Endothelial cell of umbilical vein (primary cell): ENCODE data around the gene SLC25A26. TPM values are rescaled to one million over a fixed set of nuclear protein-coding genes. Genes with fewer than 3 reads are reported as not detected.
A peak's percentile ranks its signal among the peaks of the same experiment; 100 is the strongest.

ENCODE experiments used
- BruUV-seq: library from RNA; stranded (reverse); fragments of 400-500 nt; replicated peaks from 2 replicates; lab custom pipeline; 2021; lab: Mats Ljungman, UMichigan
- CTCF ChIA-PET: fragments of 300-600, 350-600 bp; sonication (Branson Sonifier 250); formaldehyde crosslinking; loops from one replicate; lab custom pipeline; 2021; ENCODE audit warnings: antibody characterized with exemption, inconsistent platforms; lab: Charles Lee
- POLR2A ChIA-PET: fragments of 300-600, 350-600 bp; sonication (Branson Sonifier 250); formaldehyde crosslinking; loops from one replicate; lab custom pipeline; 2021; ENCODE audit warnings: antibody characterized with exemption, inconsistent platforms; lab: Charles Lee
- DNase-seq: peaks from one replicate; pipeline ENCODE4 v3.0.0-alpha.2; 2011; ENCODE audit warnings: low read depth, low spot score
- FAIRE-seq: peaks from 2 replicates; lab custom pipeline; 2011; peaks lifted over from hg19 to GRCh38; lab: Jason Lieb, UNC
- H2AFZ ChIP-seq: 2 replicates; pipeline ENCODE4 v1.6.0; 2012; ENCODE audit warnings: low read depth, low read length, control low read depth, inconsistent platforms
- H3K27ac ChIP-seq: 2 replicates; pipeline ENCODE4 v1.5.1; 2011; ENCODE audit warnings: low read depth, mild to moderate bottlenecking, control low read depth, low read length, moderate library complexity; ENCODE audit not compliant: insufficient read depth
- H3K27me3 ChIP-seq, 2 experiments: 2 replicates each; pipeline versions ENCODE4 v1.6.0 to v1.6.1; 2011; ENCODE audit warnings: low read length in 2 of 2, mixed read lengths in 1 of 2; ENCODE audit not compliant: control insufficient read depth in 2 of 2, insufficient read depth in 2 of 2
- H3K36me3 ChIP-seq, 2 experiments: 2 replicates in 1 of 2; 3 replicates in 1 of 2; pipeline ENCODE4 v1.5.1; 2011; ENCODE audit warnings: low read length in 2 of 2, mild to moderate bottlenecking in 1 of 2, moderate library complexity in 1 of 2; ENCODE audit not compliant: control insufficient read depth in 2 of 2, insufficient read depth in 2 of 2; ENCODE audit errors: extremely low read depth in 1 of 2
- H3K4me1 ChIP-seq: 3 replicates; pipeline ENCODE4 v1.5.1; 2011; ENCODE audit warnings: mild to moderate bottlenecking, low read length; ENCODE audit not compliant: control insufficient read depth, insufficient read depth; ENCODE audit errors: extremely low read depth
- H3K4me2 ChIP-seq: 2 replicates; pipeline ENCODE4 v1.6.1; 2011; ENCODE audit warnings: low read length, control low read depth, mixed read lengths; ENCODE audit not compliant: insufficient read depth
- H3K4me3 ChIP-seq, 3 experiments: fragments of 200-600 bp in 1 of 3; sonication (generic), shearing (Covaris generic) in 1 of 3; replicated peaks in 1 of 3; 2 replicates each; pipeline ENCODE4 v1.5.1; 2011 to 2016; ENCODE audit warnings: control low read depth in 3 of 3, low read length in 3 of 3, mild to moderate bottlenecking in 2 of 3, inconsistent platforms in 1 of 3, low read depth in 1 of 3, moderate library complexity in 1 of 3; ENCODE audit not compliant: insufficient read depth in 1 of 3
- H3K79me2 ChIP-seq: 2 replicates; pipeline ENCODE4 v1.6.0; 2012; ENCODE audit warnings: low read length, inconsistent platforms; ENCODE audit not compliant: control insufficient read depth, insufficient read depth
- H3K9ac ChIP-seq: replicated peaks from 2 replicates; pipeline ENCODE3; 2011; ENCODE audit warnings: low read length, control low read depth; ENCODE audit not compliant: insufficient read depth; ENCODE audit errors: extremely low read depth
- H3K9me1 ChIP-seq: replicated peaks from 3 replicates; pipeline ENCODE4 v1.6.0; 2011; ENCODE audit warnings: mild to moderate bottlenecking, low read length; ENCODE audit not compliant: control insufficient read depth, insufficient read depth; ENCODE audit errors: extremely low read depth
- H3K9me3 ChIP-seq: replicated peaks from 2 replicates; pipeline ENCODE4 v1.5.1; 2012; ENCODE audit warnings: low read length, inconsistent platforms; ENCODE audit not compliant: control insufficient read depth, insufficient read depth
- H4K20me1 ChIP-seq: replicated peaks from 2 replicates; pipeline ENCODE3; 2011; ENCODE audit warnings: mild to moderate bottlenecking, low read length; ENCODE audit not compliant: control insufficient read depth, insufficient read depth; ENCODE audit errors: extremely low read depth
- EZH2 ChIP-seq: IDR thresholded peaks from 2 replicates; pipeline ENCODE4 v1.6.1; 2012; ENCODE audit warnings: borderline replicate concordance, low read depth, mild to moderate bottlenecking, moderate library complexity, low read length, inconsistent platforms; ENCODE audit not compliant: severe bottlenecking
- FOS ChIP-seq: IDR thresholded peaks from 2 replicates; pipeline ENCODE4 v1.6.1; 2011; ENCODE audit warnings: mild to moderate bottlenecking, low read length, moderate library complexity, borderline replicate concordance; ENCODE audit not compliant: insufficient read depth
- GATA2 ChIP-seq: IDR thresholded peaks from 2 replicates; pipeline ENCODE4 v1.7.0; 2011; ENCODE audit warnings: low read depth, mild to moderate bottlenecking, moderate library complexity, mixed read lengths, low read length; ENCODE audit not compliant: insufficient read length, insufficient read depth
- JUN ChIP-seq: IDR thresholded peaks from 2 replicates; pipeline ENCODE4 v1.6.1; 2011; ENCODE audit warnings: borderline replicate concordance, low read depth; ENCODE audit not compliant: insufficient read length, insufficient read depth
- MYC ChIP-seq: IDR thresholded peaks from one replicate; pipeline ENCODE4 v1.6.1; 2011; ENCODE audit warnings: mild to moderate bottlenecking, low read depth, low read length
- POLR2A ChIP-seq: IDR thresholded peaks from 2 replicates; pipeline ENCODE4 v1.6.1; 2012; ENCODE audit warnings: low read depth, mild to moderate bottlenecking, control low read depth, low read length
- dilution Hi-C: fragments of 300-500 bp; cut with MboI; formaldehyde crosslinking; loops from one replicate; pipeline ENCODE4 v1.15.0; 2019; ENCODE audit warnings: low sequenced_read_pairs; ENCODE audit not compliant: extremely low pct_ligation_motif_present
- intact Hi-C: fragments of 100-400 bp; cut with micrococcal nuclease; formaldehyde crosslinking; loops from one replicate; pipeline ENCODE4 v1.10.0; 2022
- polyA plus RNA-seq, 4 experiments: library from polyadenylated mRNA; depleted of rRNA in 3 of 4; stranded (reverse) in 3 of 4; unstranded in 1 of 4; fragments of >200 nt; gene quantifications; 2 replicates each; pipeline versions ENCODE4 v1.2.1 to v1.2.3, GENCODE V29; 2011 to 2012; ENCODE audit warnings: missing spikeins in 1 of 4
- total RNA-seq: library from RNA; stranded (reverse); gene quantifications from 2 replicates; pipeline ENCODE4 v1.2.3, GENCODE V29; 2021
- TF ChIP-seq, protein P1 (sequence below), 2 donors: IDR thresholded peaks; 1 replicate in 1 of 2; 2 replicates in 1 of 2; pipeline ENCODE4 v1.5.1; 2011; ENCODE audit warnings: low read length in 2 of 2, mild to moderate bottlenecking in 2 of 2, moderate library complexity in 2 of 2, control low read depth in 1 of 2, inconsistent platforms in 1 of 2, low read depth in 1 of 2; ENCODE audit not compliant: insufficient read depth in 1 of 2; ENCODE audit errors: extremely low read depth in 1 of 2
- TF ChIP-seq, protein P2 (sequence below): IDR thresholded peaks from 2 replicates; pipeline ENCODE4 v1.6.1; 2011; ENCODE audit not compliant: insufficient read depth, insufficient read length

SLC25A26 gene
- total and polyA plus RNA-seq, 2 donors (not counting 3 experiments of a cell fraction or from before 2014, with no cell fraction given) = 11.8 to 23.5 TPM

DNA sequence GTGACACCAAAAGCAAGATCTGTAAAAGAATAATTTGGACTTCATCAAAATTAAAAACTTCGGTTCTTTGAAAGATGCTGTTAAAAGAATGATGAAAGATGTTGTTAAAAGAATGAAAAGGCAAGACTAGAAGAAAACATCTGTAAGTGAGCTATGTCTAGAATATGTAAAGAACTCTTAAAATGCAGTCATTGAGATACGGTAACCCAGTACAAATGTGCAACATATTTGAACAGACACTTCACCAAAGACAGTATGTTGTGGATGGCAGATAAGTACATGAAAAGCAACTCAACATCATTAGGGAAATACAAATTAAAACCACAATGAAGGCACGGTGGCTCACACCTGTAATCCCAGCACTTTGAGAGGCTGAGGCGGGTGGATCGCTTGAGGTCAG lies 140.6 kb downstream of the SLC25A26 start:
- no peaks in the 10 kb centered on the region for H3K79me2 ChIP-seq
- POLR2A ChIA-PET = no interaction called here
- DNase-seq (no peak), FAIRE-seq (no peak)
- no TSS peak for BruUV-seq
- no peak overlapping the region for H2AFZ ChIP-seq
- no peak overlapping the region for H3K4me2 ChIP-seq
- H3K36me3 ChIP-seq = no peaks in the 10 kb centered on the region
- no peaks in the 10 kb centered on the region for H3K9me3 ChIP-seq
- H4K20me1 ChIP-seq = no peaks in the 10 kb centered on the region
- H3K4me1 ChIP-seq = no peaks in the 10 kb centered on the region
- TF ChIP-seq MYC (no peak), FOS (no peak), JUN (no peak)
- TF ChIP-seq, protein P1, sequence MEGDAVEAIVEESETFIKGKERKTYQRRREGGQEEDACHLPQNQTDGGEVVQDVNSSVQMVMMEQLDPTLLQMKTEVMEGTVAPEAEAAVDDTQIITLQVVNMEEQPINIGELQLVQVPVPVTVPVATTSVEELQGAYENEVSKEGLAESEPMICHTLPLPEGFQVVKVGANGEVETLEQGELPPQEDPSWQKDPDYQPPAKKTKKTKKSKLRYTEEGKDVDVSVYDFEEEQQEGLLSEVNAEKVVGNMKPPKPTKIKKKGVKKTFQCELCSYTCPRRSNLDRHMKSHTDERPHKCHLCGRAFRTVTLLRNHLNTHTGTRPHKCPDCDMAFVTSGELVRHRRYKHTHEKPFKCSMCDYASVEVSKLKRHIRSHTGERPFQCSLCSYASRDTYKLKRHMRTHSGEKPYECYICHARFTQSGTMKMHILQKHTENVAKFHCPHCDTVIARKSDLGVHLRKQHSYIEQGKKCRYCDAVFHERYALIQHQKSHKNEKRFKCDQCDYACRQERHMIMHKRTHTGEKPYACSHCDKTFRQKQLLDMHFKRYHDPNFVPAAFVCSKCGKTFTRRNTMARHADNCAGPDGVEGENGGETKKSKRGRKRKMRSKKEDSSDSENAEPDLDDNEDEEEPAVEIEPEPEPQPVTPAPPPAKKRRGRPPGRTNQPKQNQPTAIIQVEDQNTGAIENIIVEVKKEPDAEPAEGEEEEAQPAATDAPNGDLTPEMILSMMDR (IDR thresholded peaks at IDR 0.05; ENCODE audit: extremely low read depth in 1 of 2, insufficient read depth in 1 of 2, low read depth in 1 of 2, low read length in 2 of 2) = no peak
- TF ChIP-seq, protein P2, sequence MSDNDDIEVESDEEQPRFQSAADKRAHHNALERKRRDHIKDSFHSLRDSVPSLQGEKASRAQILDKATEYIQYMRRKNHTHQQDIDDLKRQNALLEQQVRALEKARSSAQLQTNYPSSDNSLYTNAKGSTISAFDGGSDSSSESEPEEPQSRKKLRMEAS = no peak
- no peak overlapping the region for H3K9ac ChIP-seq
- CTCF ChIA-PET = no interaction called here
- intact Hi-C loops (no loop called here), dilution Hi-C loops (no loop called here)
- no peak overlapping the region for H3K27ac ChIP-seq
- H3K4me3 ChIP-seq = no peak overlapping the region
- no peaks in the 10 kb centered on the region for H3K27me3 ChIP-seq
- H3K9me1 ChIP-seq = no peaks in the 10 kb centered on the region

DNA sequence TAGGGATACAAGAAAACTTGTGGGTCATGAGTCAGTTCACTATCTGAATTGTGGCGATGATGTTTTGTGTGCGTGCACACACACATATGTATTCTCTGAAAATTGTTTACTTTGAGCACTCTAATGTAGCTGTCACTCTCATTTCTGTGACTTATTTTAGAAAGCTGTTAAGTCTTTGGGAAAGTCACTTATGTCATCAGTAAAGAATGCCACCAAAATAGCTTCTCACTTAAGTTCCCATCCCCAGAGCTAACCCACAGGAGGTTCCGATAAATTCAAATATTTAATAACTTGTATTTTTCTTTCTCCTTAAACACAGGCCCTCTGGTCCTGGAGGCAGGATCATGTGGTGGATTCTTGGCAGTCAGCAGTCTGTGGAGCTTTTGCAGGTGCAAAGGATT lies 141.7 kb downstream of the SLC25A26 start:
- dilution Hi-C loops = no loop called here
- peak; percentile 18 for DNase-seq
- H3K4me2 ChIP-seq = no peak overlapping the region

More for the DNA sequence above, 141.7 kb downstream of the SLC25A26 start:
- Histone ChIP-seq H3K4me1 (no peaks in the 10 kb centered on the region), H3K4me3 (no peak overlapping the region), H2AFZ (no peak overlapping the region), H3K9me1 (no peaks in the 10 kb centered on the region), H3K79me2 (no peaks in the 10 kb centered on the region), H3K36me3 (no peaks in the 10 kb centered on the region), H3K9me3 (no peaks in the 10 kb centered on the region), H3K27me3 (no peaks in the 10 kb centered on the region), H3K27ac (no peak overlapping the region), H4K20me1 (no peaks in the 10 kb centered on the region), H3K9ac (no peak overlapping the region)
- BruUV-seq = no TSS peak
- ChIA-PET POLR2A (no interaction called here), CTCF (interaction anchor here (0.8 to 1.6 kb wide), 2 partner anchors 9 to 460 kb away, joined by 3 to 4 read pairs; no protein-coding TSS in a partner anchor)
- intact Hi-C loops = no loop called here
- TF ChIP-seq FOS (no peak), POLR2A (no peak), GATA2 (no peak), MYC (no peak), JUN (no peak), EZH2 (no peak)
- TF ChIP-seq, protein P1 (IDR thresholded peaks at IDR 0.05; ENCODE audit: extremely low read depth in 1 of 2, insufficient read depth in 1 of 2, low read depth in 1 of 2, low read length in 2 of 2) = no peak
- no peak for FAIRE-seq
